Smooth muscle cell (in vitro differentiated cells): ENCODE data around the gene STAT5B. TPM values are rescaled to one million over a fixed set of nuclear protein-coding genes. Genes with fewer than 3 reads are reported as not detected.

Experiments
- DNase-seq: peaks from one replicate; lab custom pipeline; 2025; ENCODE audit not compliant: unreplicated experiment; lab: John Stamatoyannopoulos, UW
- H2AFZ ChIP-seq: fragments of 200-600 bp; sonication (generic); 2 replicates; pipeline ENCODE4 v1.6.0; 2016; ENCODE audit warnings: antibody characterized with exemption, low read depth, mild to moderate bottlenecking
- H3F3A ChIP-seq: fragments of 200-600 bp; sonication (generic); 2 replicates; pipeline ENCODE4 v1.6.0; 2017; ENCODE audit warnings: antibody characterized with exemption, low read depth
- H3K27ac ChIP-seq: fragments of 200-600 bp; sonication (generic); 2 replicates; pipeline ENCODE4 v1.5.1; 2016; ENCODE audit warnings: low read depth, mild to moderate bottlenecking
- H3K27me3 ChIP-seq: fragments of 200-600 bp; sonication (generic); 2 replicates; pipeline ENCODE4 v1.6.1; 2016; ENCODE audit warnings: low read depth, mild to moderate bottlenecking
- H3K36me3 ChIP-seq: fragments of 200-600 bp; sonication (generic); 2 replicates; pipeline ENCODE4 v1.5.1; 2016; ENCODE audit warnings: low read depth
- H3K4me1 ChIP-seq: fragments of 200-600 bp; sonication (generic); 2 replicates; pipeline ENCODE4 v1.5.1; 2016; ENCODE audit warnings: low read depth
- H3K4me2 ChIP-seq: fragments of 200-600 bp; sonication (generic); 2 replicates; pipeline ENCODE4 v1.6.0; 2016; ENCODE audit warnings: mild to moderate bottlenecking
- H3K4me3 ChIP-seq: fragments of 200-600 bp; sonication (generic); 2 replicates; pipeline ENCODE4 v1.5.1; 2016; ENCODE audit warnings: mild to moderate bottlenecking
- H3K79me2 ChIP-seq: fragments of 200-600 bp; sonication (generic); 2 replicates; pipeline ENCODE4 v1.6.0; 2016; ENCODE audit warnings: low read depth, mild to moderate bottlenecking
- H3K9ac ChIP-seq: fragments of 200-600 bp; sonication (generic); 2 replicates; pipeline ENCODE4 v1.6.0; 2016; ENCODE audit warnings: low read depth
- H3K9me3 ChIP-seq: fragments of 200-600 bp; sonication (generic); replicated peaks from 2 replicates; pipeline ENCODE4 v1.5.1; 2016; ENCODE audit warnings: low read depth
- H4K20me1 ChIP-seq: fragments of 200-600 bp; sonication (generic); 2 replicates; pipeline ENCODE4 v1.6.0; 2016; ENCODE audit warnings: low read depth
- WGBS: methylation state at CpG from one replicate; pipeline ENCODE4 v1.1.7; 2016; ENCODE audit warnings: low lambda C conversion rate; 5-methylcytosine and 5-hydroxymethylcytosine counted together
- polyA plus RNA-seq: library from polyadenylated mRNA; unstranded; fragments of >200 nt; fragmentation: Nextera tagmentation; extraction: Ambion mirVana; gene quantifications from 2 replicates; pipeline ENCODE4 v1.2.1, GENCODE V29; 2016
- total RNA-seq: library from RNA; depleted of rRNA; stranded (reverse); fragments of >200 nt; gene quantifications from 2 replicates; pipeline ENCODE4 v1.2.3, GENCODE V29; 2014
- TF ChIP-seq, protein P1 (sequence below): fragments of 200-600 bp; sonication (generic); IDR thresholded peaks from 2 replicates; pipeline ENCODE4 v1.5.1; 2017; ENCODE audit warnings: borderline replicate concordance, mild to moderate bottlenecking, antibody characterized with exemption; ENCODE audit not compliant: insufficient read depth, poor library complexity, severe bottlenecking

Gene STAT5B
- total and polyA plus RNA-seq, 2 experiments from 2014 or later: 10.7 to 12.4 TPM

- H3K4me3 ChIP-seq: no peak overlapping the region
- no peaks in the 10 kb centered on the region for H3K79me2 ChIP-seq
- 95% methylated on average over 19 of the region's 19 CpGs for WGBS
- TF ChIP-seq, protein P1, sequence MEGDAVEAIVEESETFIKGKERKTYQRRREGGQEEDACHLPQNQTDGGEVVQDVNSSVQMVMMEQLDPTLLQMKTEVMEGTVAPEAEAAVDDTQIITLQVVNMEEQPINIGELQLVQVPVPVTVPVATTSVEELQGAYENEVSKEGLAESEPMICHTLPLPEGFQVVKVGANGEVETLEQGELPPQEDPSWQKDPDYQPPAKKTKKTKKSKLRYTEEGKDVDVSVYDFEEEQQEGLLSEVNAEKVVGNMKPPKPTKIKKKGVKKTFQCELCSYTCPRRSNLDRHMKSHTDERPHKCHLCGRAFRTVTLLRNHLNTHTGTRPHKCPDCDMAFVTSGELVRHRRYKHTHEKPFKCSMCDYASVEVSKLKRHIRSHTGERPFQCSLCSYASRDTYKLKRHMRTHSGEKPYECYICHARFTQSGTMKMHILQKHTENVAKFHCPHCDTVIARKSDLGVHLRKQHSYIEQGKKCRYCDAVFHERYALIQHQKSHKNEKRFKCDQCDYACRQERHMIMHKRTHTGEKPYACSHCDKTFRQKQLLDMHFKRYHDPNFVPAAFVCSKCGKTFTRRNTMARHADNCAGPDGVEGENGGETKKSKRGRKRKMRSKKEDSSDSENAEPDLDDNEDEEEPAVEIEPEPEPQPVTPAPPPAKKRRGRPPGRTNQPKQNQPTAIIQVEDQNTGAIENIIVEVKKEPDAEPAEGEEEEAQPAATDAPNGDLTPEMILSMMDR: no peak
- no peak overlapping the region for H2AFZ ChIP-seq
- H3K27ac ChIP-seq: no peak overlapping the region
- no peaks in the 10 kb centered on the region for H3F3A ChIP-seq
- DNase-seq: no peak
- H4K20me1 ChIP-seq: no peaks in the 10 kb centered on the region
- no peak overlapping the region for H3K4me2 ChIP-seq
- no peaks in the 10 kb centered on the region for H3K4me1 ChIP-seq
- no peaks in the 10 kb centered on the region for H3K36me3 ChIP-seq
- H3K9me3 ChIP-seq: no peaks in the 10 kb centered on the region
- no peak overlapping the region for H3K9ac ChIP-seq
- H3K27me3 ChIP-seq: no peaks in the 10 kb centered on the region
Measured at GRCh38 chr17:42166196-42166763, 109.9 kb downstream of the STAT5B start.

- Histone ChIP-seq H3K4me1 (no peaks in the 10 kb centered on the region), H3K27me3 (no peaks in the 10 kb centered on the region), H3K79me2 (no peaks in the 10 kb centered on the region), H2AFZ (no peak overlapping the region), H3K9ac (no peak overlapping the region), H3F3A (no peaks in the 10 kb centered on the region), H3K9me3 (no peaks in the 10 kb centered on the region), H3K4me3 (no peak overlapping the region), H3K4me2 (no peak overlapping the region), H4K20me1 (no peaks in the 10 kb centered on the region), H3K36me3 (no peaks in the 10 kb centered on the region), H3K27ac (no peak overlapping the region)
- TF ChIP-seq, protein P1: no peak
- WGBS: 98% methylated on average over 6 of the region's 6 CpGs
- DNase-seq: no peak
Measured at GRCh38 chr17:42165751-42166150, 110.4 kb downstream of the STAT5B start.

DNA sequence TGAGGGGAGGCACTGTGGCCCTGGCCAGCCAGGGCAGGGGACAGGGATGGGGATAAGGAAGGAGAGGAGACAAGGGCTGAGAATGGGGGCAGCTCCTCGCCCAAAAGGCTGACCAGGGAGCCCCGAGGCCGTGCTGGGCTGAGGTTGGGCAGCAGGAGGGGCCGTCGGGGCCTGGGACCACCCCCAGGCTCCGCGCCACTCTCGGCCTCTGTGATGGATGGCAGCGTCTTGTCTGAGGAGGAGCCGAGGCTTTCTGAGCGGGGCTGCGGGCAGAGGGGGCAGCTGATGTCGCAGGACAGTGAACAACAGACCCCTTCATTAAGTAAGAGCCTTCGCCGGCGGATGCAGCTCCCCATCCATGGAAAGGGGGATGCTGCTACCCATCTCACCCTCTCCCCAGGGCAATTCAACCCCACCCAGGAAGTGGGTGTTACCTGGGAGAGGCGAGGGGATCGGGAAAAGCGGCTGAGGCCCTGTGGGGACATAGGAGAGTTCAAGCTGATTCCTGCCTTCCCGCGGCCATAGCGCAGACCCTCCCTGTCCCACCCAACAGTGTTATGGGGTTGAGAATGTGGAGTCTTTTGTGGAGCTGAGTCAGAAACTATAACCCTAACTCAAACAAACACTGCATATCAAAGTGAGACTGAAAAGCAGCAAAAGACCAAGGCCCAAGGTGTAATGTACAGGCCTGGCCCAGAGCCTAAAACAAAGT, 112.3 kb downstream of the STAT5B start:
- no peak overlapping the region for H2AFZ ChIP-seq
- no peaks in the 10 kb centered on the region for H4K20me1 ChIP-seq
- H3K27ac ChIP-seq: no peak overlapping the region
- TF ChIP-seq, protein P1: no peak
- no peak for DNase-seq
- no peaks in the 10 kb centered on the region for H3K36me3 ChIP-seq
- no peak overlapping the region for H3K9ac ChIP-seq
- H3K9me3 ChIP-seq: no peaks in the 10 kb centered on the region
- no peak overlapping the region for H3K4me2 ChIP-seq
- WGBS: 92% methylated on average over 20 of the region's 22 CpGs
- H3K79me2 ChIP-seq: no peaks in the 10 kb centered on the region
- no peaks in the 10 kb centered on the region for H3K27me3 ChIP-seq
- H3K4me1 ChIP-seq: no peaks in the 10 kb centered on the region
- H3F3A ChIP-seq: no peaks in the 10 kb centered on the region
- no peak overlapping the region for H3K4me3 ChIP-seq

GRCh38 chr17:42163113-42163512, 113.1 kb downstream of the STAT5B start:
- Histone ChIP-seq H3K27ac (no peak overlapping the region), H3K27me3 (no peaks in the 10 kb centered on the region), H3K4me1 (no peaks in the 10 kb centered on the region), H4K20me1 (no peaks in the 10 kb centered on the region), H3F3A (no peaks in the 10 kb centered on the region), H3K79me2 (no peaks in the 10 kb centered on the region), H2AFZ (no peak overlapping the region), H3K36me3 (no peaks in the 10 kb centered on the region), H3K4me2 (no peak overlapping the region), H3K9me3 (no peaks in the 10 kb centered on the region), H3K9ac (no peak overlapping the region), H3K4me3 (no peak overlapping the region)
- WGBS: 70% methylated on average over 8 of the region's 8 CpGs
- no peak for DNase-seq
- TF ChIP-seq, protein P1: peak; percentile 36
